ENCODE measurements around the gene REG3A. TPM values are rescaled to one million over a fixed set of nuclear protein-coding genes. Genes with fewer than 3 reads are reported as not detected.

The REG3A gene
- total and polyA plus RNA-seq, 2 of the 8 experiments (the other 6 are each of a cell fraction or from before 2014, with no cell fraction given): not detected

DNA sequence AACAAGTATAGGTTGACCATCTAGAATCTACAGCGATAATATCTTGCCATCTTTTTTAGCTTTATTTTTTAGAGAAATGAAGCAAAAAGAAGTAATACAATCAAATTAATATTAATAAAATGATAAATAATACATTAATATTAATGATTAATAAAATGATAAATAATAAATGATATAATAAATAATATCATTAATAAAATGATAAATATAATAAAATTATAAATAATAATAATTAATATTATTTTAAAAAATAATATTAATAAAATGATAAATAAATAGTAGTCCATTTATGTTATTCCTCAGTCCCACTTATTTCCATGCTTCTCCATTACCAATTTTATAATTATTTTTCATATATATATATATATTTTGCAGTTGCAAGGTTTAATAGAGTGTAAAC is 3.2 kb upstream of the REG3A start:
- no peaks in the 10 kb centered on the region for H3K9me3 ChIP-seq (ENCODE audit: insufficient read depth in 2 of 2, low read depth in 1 of 2, low read length in 1 of 2)
- no peak overlapping the region for H4K5ac ChIP-seq (ENCODE audit: insufficient read length, low read depth, low read length)
- FAIRE-seq (no peak), DNase-seq (ENCODE audit: low read depth in 1 of 2, low spot score in 2 of 2) (no peak)
- CTCF ChIA-PET (ENCODE audit: partially characterized antibody): no interaction called here
- no peak overlapping the region for H2AK5ac ChIP-seq (ENCODE audit: low read depth, low read length)
- no peak overlapping the region for H2AFZ ChIP-seq (ENCODE audit: low read length)
- H3K4me1 ChIP-seq (replicated peaks in 1 of 4; ENCODE audit: control insufficient read depth in 3 of 4, insufficient read depth in 4 of 4, low read length in 3 of 4): no peaks in the 10 kb centered on the region
- POLR2A ChIA-PET (ENCODE audit: partially characterized antibody): no interaction called here
- no peaks in the 10 kb centered on the region for H3K23me2 ChIP-seq (ENCODE audit: low read depth, low read length)
- no peak overlapping the region for H2BK20ac ChIP-seq (ENCODE audit: low read length)
- no peak overlapping the region for H4K91ac ChIP-seq (replicated peaks; ENCODE audit: insufficient read length, low read length)
- no peak overlapping the region for H3K18ac ChIP-seq (ENCODE audit: extremely low read depth, low read length)
- H3K27ac ChIP-seq (ENCODE audit: low read depth, low read length): no peak overlapping the region
- H3K4ac ChIP-seq (replicated peaks; ENCODE audit: insufficient read length, low read depth, low read length): no peak overlapping the region
- H2BK15ac ChIP-seq (ENCODE audit: low read length): no peak overlapping the region
- H3K4me3 ChIP-seq (ENCODE audit: extremely low read depth in 1 of 4, insufficient read depth in 2 of 4, low read depth in 3 of 4, low read length in 4 of 4): no peak overlapping the region
- no peaks in the 10 kb centered on the region for H3K36me3 ChIP-seq (ENCODE audit: control insufficient read depth in 2 of 4, insufficient read depth in 4 of 4, low read length in 3 of 4)
- H2BK5ac ChIP-seq (ENCODE audit: low read depth, low read length): no peak overlapping the region
- no peak overlapping the region for H3K56ac ChIP-seq (replicated peaks; ENCODE audit: insufficient read length, low read depth, low read length)
- no peaks in the 10 kb centered on the region for H3K27me3 ChIP-seq (replicated peaks in 1 of 4; ENCODE audit: control insufficient read depth in 3 of 4, extremely low read depth in 1 of 4, insufficient read depth in 3 of 4, low read length in 3 of 4)
- H3K79me2 ChIP-seq (ENCODE audit: control insufficient read depth in 1 of 2, insufficient read depth in 2 of 2, low read length in 2 of 2): no peaks in the 10 kb centered on the region
- H4K8ac ChIP-seq (ENCODE audit: extremely low read depth, insufficient read depth, low read length): no peak overlapping the region
- 100% methylated on average over 1 of the region's 1 CpG; no CpG with 5 or more reads in 1 of the 2 experiments for WGBS, 2 experiments (ENCODE audit: extremely low coverage in 1 of 2, insufficient coverage in 1 of 2, insufficient read length in 1 of 2, insufficient replicate concordance in 2 of 2, low coverage in 1 of 2, low lambda C conversion rate in 2 of 2, missing lambda C conversion rate in 1 of 2)
- no peaks in the 10 kb centered on the region for H3K79me1 ChIP-seq (ENCODE audit: low read depth, low read length)
- H3K14ac ChIP-seq (ENCODE audit: insufficient read length): no peak overlapping the region
- no peak overlapping the region for H3K4me2 ChIP-seq (ENCODE audit: insufficient read depth in 1 of 2, low read depth in 2 of 2, low read length in 2 of 2)
- no peak overlapping the region for H3K23ac ChIP-seq (ENCODE audit: insufficient read length)
- no peak overlapping the region for H2BK12ac ChIP-seq (ENCODE audit: low read depth, low read length)
- no peak overlapping the region for H3K9ac ChIP-seq (replicated peaks in 1 of 4; ENCODE audit: extremely low read depth in 1 of 4, low read depth in 3 of 4, low read length in 3 of 4)
- no peaks in the 10 kb centered on the region for H4K20me1 ChIP-seq (replicated peaks in 1 of 2; ENCODE audit: control insufficient read depth in 1 of 2, insufficient read depth in 2 of 2, low read length in 2 of 2)
- no peak overlapping the region for H2BK120ac ChIP-seq (replicated peaks; ENCODE audit: low read depth, low read length)
- TF ChIP-seq CEBPB (IDR thresholded peaks at IDR 0.05; ENCODE audit: low read depth, low read length): no peak
- TF ChIP-seq, protein P1, sequence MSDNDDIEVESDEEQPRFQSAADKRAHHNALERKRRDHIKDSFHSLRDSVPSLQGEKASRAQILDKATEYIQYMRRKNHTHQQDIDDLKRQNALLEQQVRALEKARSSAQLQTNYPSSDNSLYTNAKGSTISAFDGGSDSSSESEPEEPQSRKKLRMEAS (IDR thresholded peaks at IDR 0.05): no peak
- no peak for TF ChIP-seq SIN3A (conservative IDR thresholded peaks at IDR 0.05 in 1 of 2, IDR thresholded peaks at IDR 0.05 in 1 of 2; ENCODE audit: low read depth in 1 of 2, low read length in 2 of 2)
- no peak for TF ChIP-seq CBX5 (IDR thresholded peaks at IDR 0.05; ENCODE audit: low read depth, low read length)
- TF ChIP-seq EP300 (IDR thresholded peaks at IDR 0.05; ENCODE audit: borderline replicate concordance in 1 of 2, low read depth in 2 of 2, low read length in 2 of 2): no peak
- TF ChIP-seq SIRT6 (IDR thresholded peaks at IDR 0.05; ENCODE audit: low read length): no peak
- no peak for TF ChIP-seq EZH2 (IDR thresholded peaks at IDR 0.05; ENCODE audit: low read depth, low read length, severe bottlenecking)
- TF ChIP-seq PHF8 (conservative IDR thresholded peaks at IDR 0.05; ENCODE audit: low read depth, low read length): no peak
- TF ChIP-seq SIX5 (IDR thresholded peaks at IDR 0.05; ENCODE audit: low read depth, low read length): no peak
- no peak for TF ChIP-seq KDM1A (IDR thresholded peaks at IDR 0.05; ENCODE audit: borderline replicate concordance, low read length)
- TF ChIP-seq BACH1 (IDR thresholded peaks at IDR 0.05; ENCODE audit: low read length): no peak
- TF ChIP-seq, protein P2, sequence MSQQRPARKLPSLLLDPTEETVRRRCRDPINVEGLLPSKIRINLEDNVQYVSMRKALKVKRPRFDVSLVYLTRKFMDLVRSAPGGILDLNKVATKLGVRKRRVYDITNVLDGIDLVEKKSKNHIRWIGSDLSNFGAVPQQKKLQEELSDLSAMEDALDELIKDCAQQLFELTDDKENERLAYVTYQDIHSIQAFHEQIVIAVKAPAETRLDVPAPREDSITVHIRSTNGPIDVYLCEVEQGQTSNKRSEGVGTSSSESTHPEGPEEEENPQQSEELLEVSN (IDR thresholded peaks at IDR 0.05): no peak
- no peak for TF ChIP-seq SP1 (IDR thresholded peaks at IDR 0.05; ENCODE audit: low read depth, low read length)
- TF ChIP-seq NANOG (IDR thresholded peaks at IDR 0.05; ENCODE audit: insufficient read depth, low read depth, low read length, poor library complexity, severe bottlenecking): no peak

All from H1 (cell line).